GM12865 (cell line): ENCODE results near the gene ENPP1.

ENCODE experiments used
- DNase-seq: peaks from one replicate; pipeline ENCODE4 v3.0.0; 2010; ENCODE audit warnings: low read depth
- H3K4me3 ChIP-seq: 2 replicates; pipeline ENCODE4 v1.5.1; 2011; ENCODE audit warnings: mild to moderate bottlenecking, low read depth, low read length, control low read depth
- CTCF ChIP-seq: IDR thresholded peaks from 2 replicates; pipeline ENCODE4 v1.5.1; 2011; ENCODE audit warnings: low read length, control low read depth, low read depth, inconsistent platforms; ENCODE audit not compliant: insufficient read depth; ENCODE audit errors: missing control alignments

ENPP1 gene

DNA sequence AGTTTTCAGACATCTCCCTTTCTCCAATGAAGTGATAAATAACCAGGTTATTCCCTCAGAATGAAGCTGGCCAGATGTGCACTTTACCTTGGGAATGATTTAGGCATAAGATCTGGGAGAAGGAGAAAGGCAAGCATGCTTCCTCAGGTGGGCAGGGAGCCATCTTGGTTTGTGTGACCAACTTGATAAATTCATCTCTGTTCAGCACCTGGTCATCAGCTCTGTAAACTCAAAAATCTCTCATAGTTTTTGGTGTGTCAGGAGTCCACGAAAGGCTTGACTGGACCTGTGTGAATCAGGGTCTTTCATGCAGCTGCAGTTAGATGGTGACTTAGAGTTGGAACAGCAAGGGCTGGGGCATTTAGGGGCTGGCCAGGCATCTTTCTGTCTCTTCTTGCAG, 24.5 kb downstream of the ENPP1 start:
- DNase-seq, result no peak
- H3K4me3 ChIP-seq, result no peak overlapping the region
- no peak for TF ChIP-seq CTCF

DNA sequence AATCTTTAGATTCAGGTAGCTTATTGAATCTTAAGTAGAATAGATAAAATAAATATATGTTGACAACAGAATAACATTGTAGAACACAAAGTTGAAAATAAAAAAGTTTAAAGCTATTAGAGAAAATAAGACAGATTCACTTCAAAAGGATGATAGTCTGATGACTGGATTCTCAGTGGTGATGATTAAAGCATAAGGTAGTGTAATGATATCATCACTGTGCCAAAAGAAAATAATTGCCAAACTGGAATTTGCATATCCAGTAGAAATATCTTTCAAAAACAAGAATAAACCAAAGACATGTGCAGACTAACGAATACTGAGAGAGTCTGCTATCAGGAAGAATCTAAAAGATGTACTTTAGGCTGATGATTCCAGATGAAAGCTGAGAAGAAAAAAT, 30.2 kb downstream of the ENPP1 start:
- DNase-seq, result no peak
- no peak for TF ChIP-seq CTCF
- no peak overlapping the region for H3K4me3 ChIP-seq

DNA sequence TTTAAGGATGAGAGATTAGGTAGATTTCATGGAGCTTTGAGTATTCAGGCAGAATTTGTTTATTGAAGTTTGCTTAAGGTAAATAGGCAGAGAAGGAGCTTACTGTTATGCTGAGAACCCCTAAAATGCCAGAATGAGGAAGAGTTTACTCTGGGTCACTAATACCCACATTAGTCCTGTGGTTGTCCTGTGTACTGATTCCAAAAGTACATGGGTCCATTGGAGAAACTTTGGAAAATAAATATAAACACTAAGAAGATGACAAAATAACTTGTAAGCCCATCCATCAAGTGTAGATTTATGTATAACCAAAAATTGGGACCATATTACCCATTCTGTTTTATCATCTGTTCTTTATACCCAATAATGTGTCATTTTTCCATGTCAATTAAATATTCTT, 31.6 kb downstream of the ENPP1 start:
- DNase-seq, result no peak
- H3K4me3 ChIP-seq, result no peak overlapping the region
- no peak for TF ChIP-seq CTCF

DNA sequence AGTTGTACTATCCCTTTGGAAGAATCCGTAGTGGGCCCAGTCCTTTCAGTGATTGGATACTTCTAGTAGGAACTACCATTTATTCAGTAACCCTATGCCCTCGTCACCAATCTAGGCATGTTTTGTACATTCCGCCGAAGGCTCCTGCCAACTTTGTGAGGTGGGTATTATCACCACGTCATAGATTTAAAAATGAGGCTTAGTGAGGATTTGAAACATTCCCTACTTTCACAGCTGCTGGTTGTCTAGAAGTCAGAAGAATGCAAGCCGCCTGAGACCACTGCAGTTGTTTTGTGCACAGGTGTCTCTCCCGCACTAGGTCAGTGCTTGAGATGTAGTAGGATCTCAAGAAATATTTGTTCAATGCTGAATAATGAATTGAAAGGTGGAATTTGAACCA, 32.6 kb downstream of the ENPP1 start:
- DNase-seq, result no peak
- no peak for TF ChIP-seq CTCF
- H3K4me3 ChIP-seq, result no peak overlapping the region

GRCh38 chr6:131840936-131841583, 33.2 kb downstream of the ENPP1 start:
- no peak overlapping the region for H3K4me3 ChIP-seq
- TF ChIP-seq CTCF, result no peak
- DNase-seq, result no peak

- TF ChIP-seq CTCF, result no peak
- no peak for DNase-seq
- H3K4me3 ChIP-seq, result no peak overlapping the region
Measured at GRCh38 chr6:131843768-131844167, 35.9 kb downstream of the ENPP1 start.

DNA sequence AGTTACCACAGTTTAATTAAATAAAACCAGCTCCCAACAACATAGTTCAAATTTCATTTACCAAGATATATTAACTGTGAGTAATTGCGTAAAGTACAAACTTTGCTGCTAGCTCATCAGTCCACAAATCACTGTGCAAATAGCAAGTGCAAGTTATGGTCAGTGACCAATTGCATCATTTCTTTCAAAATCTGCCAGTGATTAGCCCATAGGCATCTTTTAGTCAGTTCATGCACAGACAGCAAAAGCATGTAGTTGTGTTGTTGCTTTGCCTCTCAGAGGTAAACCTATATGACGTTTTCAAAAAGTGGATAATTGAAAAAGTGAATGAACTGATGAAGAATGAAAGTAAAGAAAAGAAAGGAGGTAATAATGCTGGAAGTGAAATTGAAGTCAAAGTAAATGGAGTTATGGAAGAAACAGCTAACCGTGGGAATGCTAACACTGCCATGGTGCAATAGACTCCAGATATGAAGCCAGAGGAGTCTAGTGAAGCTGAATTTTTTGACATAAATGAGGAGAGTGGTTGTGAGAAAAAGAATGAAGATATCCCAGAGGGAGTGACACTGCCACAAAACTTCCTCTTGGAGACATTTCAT, 36.5 kb downstream of the ENPP1 start:
- TF ChIP-seq CTCF, result no peak
- no peak for DNase-seq
- H3K4me3 ChIP-seq, result no peak overlapping the region
